DND-41 (cell line): ENCODE measurements around the gene EIF4E1B.

Experiments
- ATAC-seq: fragments of 200-7000 bp; cut with Tn5 transposase; 3 replicates; pipeline ENCODE4 v1.9.1; 2021; ENCODE audit warnings: low read depth; ENCODE audit not compliant: insufficient read depth
- DNase-seq: peaks from one replicate; pipeline ENCODE4 v3.0.0-alpha.2; 2020
- H2AFZ ChIP-seq: 2 replicates; pipeline ENCODE4 v1.6.0; 2012; ENCODE audit warnings: low read depth, low read length
- H3K27ac ChIP-seq: 2 replicates; pipeline ENCODE4 v1.5.1; 2012; ENCODE audit warnings: low read length, inconsistent platforms
- H3K27me3 ChIP-seq: fragments of 200-600 bp; sonication (generic); 2 replicates; pipeline ENCODE4 v1.6.0; 2012; ENCODE audit warnings: low read length, mild to moderate bottlenecking, inconsistent platforms; ENCODE audit not compliant: insufficient read depth, poor library complexity
- H3K36me3 ChIP-seq: 2 replicates; pipeline ENCODE4 v1.5.1; 2012; ENCODE audit warnings: low read length, inconsistent platforms; ENCODE audit not compliant: insufficient read depth
- H3K4me1 ChIP-seq: 2 replicates; pipeline ENCODE4 v1.5.1; 2012; ENCODE audit warnings: mild to moderate bottlenecking, low read length; ENCODE audit not compliant: insufficient read depth
- H3K4me2 ChIP-seq: 2 replicates; pipeline ENCODE4 v1.6.0; 2012; ENCODE audit warnings: mild to moderate bottlenecking, moderate library complexity, low read length, inconsistent platforms; ENCODE audit not compliant: insufficient read depth
- H3K4me3 ChIP-seq, 2 experiments: fragments of 200-600 bp in 1 of 2; shearing (Covaris generic) in 1 of 2; 2 replicates each; pipeline ENCODE4 v1.5.1; 2012 to 2016; ENCODE audit warnings: inconsistent platforms in 2 of 2, low read length in 2 of 2, mild to moderate bottlenecking in 2 of 2, low read depth in 1 of 2, moderate library complexity in 1 of 2
- H3K79me2 ChIP-seq: 2 replicates; pipeline ENCODE4 v1.6.0; 2012; ENCODE audit warnings: low read length, inconsistent platforms; ENCODE audit not compliant: insufficient read depth
- H3K9ac ChIP-seq: 2 replicates; pipeline ENCODE4 v1.6.0; 2012; ENCODE audit warnings: low read depth, mild to moderate bottlenecking, inconsistent platforms, low read length, moderate library complexity
- H3K9me3 ChIP-seq: 2 replicates; pipeline ENCODE4 v1.5.1; 2012; ENCODE audit warnings: low read length, moderate library complexity, mild to moderate bottlenecking, inconsistent platforms; ENCODE audit not compliant: insufficient read depth, severe bottlenecking
- H4K20me1 ChIP-seq: 2 replicates; pipeline ENCODE4 v1.6.0; 2012; ENCODE audit warnings: low read length; ENCODE audit not compliant: insufficient read depth
- CTCF ChIP-seq: IDR thresholded peaks from 2 replicates; pipeline ENCODE4 v1.5.1; 2012; ENCODE audit warnings: borderline replicate concordance, low read length, moderate library complexity, mild to moderate bottlenecking; ENCODE audit not compliant: poor library complexity, severe bottlenecking; ENCODE audit errors: extremely low read depth
- EZH2 ChIP-seq: IDR thresholded peaks from 3 replicates; pipeline ENCODE4 v1.6.1; 2012; ENCODE audit warnings: borderline replicate concordance, low read depth, mild to moderate bottlenecking, moderate library complexity, low read length, inconsistent platforms; ENCODE audit not compliant: severe bottlenecking

EIF4E1B gene

GRCh38 chr5:176678584-176678983, 48.1 kb downstream of the EIF4E1B start:
- H2AFZ ChIP-seq = no peak overlapping the region
- no peak for TF ChIP-seq EZH2
- no peak for TF ChIP-seq CTCF
- peaks cover 12% of the 10 kb centered on the region for H3K27me3 ChIP-seq

GRCh38 chr5:176679365-176680225, 49.1 kb downstream of the EIF4E1B start:
- Histone ChIP-seq H4K20me1 (no peaks in the 10 kb centered on the region; the same call in 1 of the 2 replicates), H3K79me2 (no peaks in the 10 kb centered on the region), H2AFZ (no peak overlapping the region), H3K27me3 (peaks cover 12% of the 10 kb centered on the region), H3K4me2 (no peak overlapping the region), H3K4me1 (no peaks in the 10 kb centered on the region), H3K36me3 (no peaks in the 10 kb centered on the region), H3K4me3 (no peak overlapping the region), H3K9ac (no peak overlapping the region), H3K9me3 (no peaks in the 10 kb centered on the region), H3K27ac (no peak overlapping the region)
- no peak for ATAC-seq
- TF ChIP-seq EZH2 (no peak), CTCF (no peak)
- DNase-seq = no peak

More at GRCh38 chr5:176678584-176678983, 48.1 kb downstream of the EIF4E1B start:
- H3K79me2 ChIP-seq = no peaks in the 10 kb centered on the region
- no peaks in the 10 kb centered on the region; the same call in none of the 2 replicates for H4K20me1 ChIP-seq
- H3K27ac ChIP-seq = no peak overlapping the region
- no peak overlapping the region for H3K4me3 ChIP-seq
- no peak overlapping the region for H3K9ac ChIP-seq
- no peaks in the 10 kb centered on the region for H3K36me3 ChIP-seq
- no peak overlapping the region for H3K4me2 ChIP-seq
- no peaks in the 10 kb centered on the region for H3K4me1 ChIP-seq
- no peaks in the 10 kb centered on the region for H3K9me3 ChIP-seq
- ATAC-seq = no peak
- no peak for DNase-seq

- no peak for ATAC-seq
- TF ChIP-seq CTCF (no peak), EZH2 (no peak)
Observed at GRCh38 chr5:176680226-176680563, 49.7 kb downstream of the EIF4E1B start.

More at GRCh38 chr5:176680226-176680563, 49.7 kb downstream of the EIF4E1B start:
- Histone ChIP-seq H3K4me1 (no peaks in the 10 kb centered on the region), H3K4me3 (no peak overlapping the region), H3K79me2 (no peaks in the 10 kb centered on the region), H3K27ac (no peak overlapping the region), H4K20me1 (no peaks in the 10 kb centered on the region; the same call in 1 of the 2 replicates), H3K4me2 (no peak overlapping the region), H3K9me3 (no peaks in the 10 kb centered on the region), H3K27me3 (peaks cover 12% of the 10 kb centered on the region), H2AFZ (no peak overlapping the region), H3K36me3 (no peaks in the 10 kb centered on the region), H3K9ac (no peak overlapping the region)
- DNase-seq = no peak
